Measurements from ENCODE around the gene SPDYE2B.
"Not testable (repeated sequence)": the region's sequence is repeated elsewhere in the genome, so short reads cannot be mapped to it uniquely, and the experiment has no call there.

DNA sequence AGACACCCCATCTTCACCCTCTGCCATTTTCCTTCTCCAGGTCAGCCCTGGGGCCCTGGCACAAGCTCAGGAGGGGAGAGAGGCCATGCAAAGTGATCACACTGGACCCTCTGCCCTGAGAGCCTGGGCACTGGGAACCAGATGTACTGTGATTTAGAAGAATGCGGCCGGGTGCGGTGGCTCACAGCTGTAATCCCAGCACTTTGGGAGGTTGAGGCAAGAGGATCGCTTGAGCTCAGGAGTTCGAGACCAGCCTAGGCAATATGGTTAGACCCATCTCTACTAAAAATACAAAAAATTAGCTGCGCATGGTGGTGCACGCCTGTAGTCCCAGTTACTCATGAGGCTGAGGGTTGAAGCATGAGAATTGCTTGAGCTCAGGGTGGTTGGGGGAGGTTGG, 2.3 kb upstream of the SPDYE2B start:
- not testable (repeated sequence) for TF ChIP-seq POLR2A (IDR thresholded peaks at IDR 0.05; ENCODE audit: low read depth, low read length); POLR2AphosphoS5 (IDR thresholded peaks at IDR 0.05; ENCODE audit: low read depth, low read length); TAF1 (IDR thresholded peaks at IDR 0.05; ENCODE audit: borderline replicate concordance, low read depth, low read length)
